Cerebellar nuclear complex (tissue), 1 donor: Measurements from ENCODE around the gene GAB2.

Experiments
- DNase-seq, 2 experiments: peaks; one replicate each; lab custom pipeline; 2025; lab: John Stamatoyannopoulos, UW

GAB2 gene

GRCh38 chr11:78344094-78344493 lies 73.5 kb downstream of the GAB2 start:
- DNase-seq = no peak

- no peak for DNase-seq
Observed at GRCh38 chr11:78343303-78343702, 74.3 kb downstream of the GAB2 start.

- DNase-seq = no peak
Observed at GRCh38 chr11:78341841-78342240, 75.8 kb downstream of the GAB2 start.

GRCh38 chr11:78340530-78340929 lies 77.1 kb downstream of the GAB2 start:
- no peak for DNase-seq

- no peak for DNase-seq
Observed at GRCh38 chr11:78339945-78340344, 77.7 kb downstream of the GAB2 start.

- DNase-seq = no peak
Observed at GRCh38 chr11:78339483-78339882, 78.1 kb downstream of the GAB2 start.

GRCh38 chr11:78338702-78339101 lies 78.9 kb downstream of the GAB2 start:
- DNase-seq = no peak

GRCh38 chr11:78338138-78338537 lies 79.5 kb downstream of the GAB2 start:
- DNase-seq = no peak

- DNase-seq = no peak
Observed at GRCh38 chr11:78337554-78337924, 80.1 kb downstream of the GAB2 start.

GRCh38 chr11:78336877-78337553 lies 80.6 kb downstream of the GAB2 start:
- no peak for DNase-seq

- no peak for DNase-seq
Observed at GRCh38 chr11:78334109-78334508, 83.5 kb downstream of the GAB2 start.

- no peak for DNase-seq
Observed at GRCh38 chr11:78332872-78333271, 84.7 kb downstream of the GAB2 start.

- DNase-seq = no peak
Observed at GRCh38 chr11:78332174-78332866, 85.3 kb downstream of the GAB2 start.

GRCh38 chr11:78331711-78332110 lies 85.9 kb downstream of the GAB2 start:
- DNase-seq = no peak

GRCh38 chr11:78330361-78330760 lies 87.3 kb downstream of the GAB2 start:
- DNase-seq = no peak

- no peak for DNase-seq
Observed at GRCh38 chr11:78327945-78328344, 89.7 kb downstream of the GAB2 start.

- DNase-seq = no peak
Observed at GRCh38 chr11:78325274-78325781, 92.3 kb downstream of the GAB2 start.

GRCh38 chr11:78323363-78323762 lies 94.3 kb downstream of the GAB2 start:
- no peak for DNase-seq

GRCh38 chr11:78319453-78319955 lies 98.1 kb downstream of the GAB2 start:
- no peak for DNase-seq

- no peak for DNase-seq
Observed at GRCh38 chr11:78318321-78319114, 99.1 kb downstream of the GAB2 start.

GRCh38 chr11:78315724-78316123 lies 101.9 kb downstream of the GAB2 start:
- no peak for DNase-seq

- no peak for DNase-seq
Observed at GRCh38 chr11:78314762-78315161, 102.9 kb downstream of the GAB2 start.

- no peak for DNase-seq
Observed at GRCh38 chr11:78313898-78314297, 103.7 kb downstream of the GAB2 start.
